Activated CD8-positive, alpha-beta memory T cell treated with anti-CD3 and anti-CD28 coated beads, Interleukin-2, amount 50 U/mL, for 24 hours (primary cell): Measurements from ENCODE around the gene VIPR1.

Source experiments
- DNase-seq: peaks from one replicate; pipeline ENCODE4 v3.0.0-alpha.2; 2020; ENCODE audit errors: extremely low read depth

VIPR1 gene

GRCh38 chr3:42511201-42511600 lies 8.8 kb downstream of the VIPR1 start:
- no peak for DNase-seq

- no peak for DNase-seq
Measured at GRCh38 chr3:42511736-42512135, 9.3 kb downstream of the VIPR1 start.

- DNase-seq = no peak
Measured at GRCh38 chr3:42513121-42513520, 10.7 kb downstream of the VIPR1 start.

- DNase-seq = no peak
Measured at GRCh38 chr3:42513521-42513920, 11.1 kb downstream of the VIPR1 start.

- no peak for DNase-seq
Measured at GRCh38 chr3:42514876-42515275, 12.4 kb downstream of the VIPR1 start.

GRCh38 chr3:42515391-42515916 lies 13.0 kb downstream of the VIPR1 start:
- DNase-seq = no peak

- no peak for DNase-seq
Measured at GRCh38 chr3:42515976-42516375, 13.5 kb downstream of the VIPR1 start.

- DNase-seq = no peak
Measured at GRCh38 chr3:42516443-42516842, 14.0 kb downstream of the VIPR1 start.

GRCh38 chr3:42517117-42517516 lies 14.7 kb downstream of the VIPR1 start:
- DNase-seq = no peak

GRCh38 chr3:42518800-42519567 lies 16.5 kb downstream of the VIPR1 start:
- no peak for DNase-seq

- no peak for DNase-seq
Measured at GRCh38 chr3:42519568-42519962, 17.1 kb downstream of the VIPR1 start.

GRCh38 chr3:42520336-42520735 lies 17.9 kb downstream of the VIPR1 start:
- DNase-seq = no peak

- no peak for DNase-seq
Measured at GRCh38 chr3:42520906-42521305, 18.5 kb downstream of the VIPR1 start.

- DNase-seq = no peak
Measured at GRCh38 chr3:42524751-42525150, 22.3 kb downstream of the VIPR1 start.

- no peak for DNase-seq
Measured at GRCh38 chr3:42525212-42525611, 22.8 kb downstream of the VIPR1 start.

GRCh38 chr3:42525736-42526345 lies 23.4 kb downstream of the VIPR1 start:
- DNase-seq = no peak

GRCh38 chr3:42526616-42527367 lies 24.3 kb downstream of the VIPR1 start:
- DNase-seq = no peak

GRCh38 chr3:42527368-42527917 lies 25.0 kb downstream of the VIPR1 start:
- no peak for DNase-seq

GRCh38 chr3:42529468-42529867 lies 27.0 kb downstream of the VIPR1 start:
- DNase-seq = no peak

GRCh38 chr3:42530073-42530472 lies 27.6 kb downstream of the VIPR1 start:
- DNase-seq = no peak

GRCh38 chr3:42531470-42531869 lies 29.0 kb downstream of the VIPR1 start:
- DNase-seq = no peak

- DNase-seq = no peak
Measured at GRCh38 chr3:42532229-42532628, 29.8 kb downstream of the VIPR1 start.
